Ramos (cell line): ENCODE data around the gene PTPN18.

Experiments
- in situ Hi-C: fragments of 300-500 bp; cut with MboI; formaldehyde crosslinking; loops from one replicate; pipeline ENCODE4 v1.14.3; 2022; ENCODE audit warnings: low sequenced_read_pairs; ENCODE audit not compliant: unreplicated experiment

The PTPN18 gene

GRCh38 chr2:130358420-130359350 lies 2.8 kb downstream of the PTPN18 start:
- in situ Hi-C loops: no loop called here

DNA sequence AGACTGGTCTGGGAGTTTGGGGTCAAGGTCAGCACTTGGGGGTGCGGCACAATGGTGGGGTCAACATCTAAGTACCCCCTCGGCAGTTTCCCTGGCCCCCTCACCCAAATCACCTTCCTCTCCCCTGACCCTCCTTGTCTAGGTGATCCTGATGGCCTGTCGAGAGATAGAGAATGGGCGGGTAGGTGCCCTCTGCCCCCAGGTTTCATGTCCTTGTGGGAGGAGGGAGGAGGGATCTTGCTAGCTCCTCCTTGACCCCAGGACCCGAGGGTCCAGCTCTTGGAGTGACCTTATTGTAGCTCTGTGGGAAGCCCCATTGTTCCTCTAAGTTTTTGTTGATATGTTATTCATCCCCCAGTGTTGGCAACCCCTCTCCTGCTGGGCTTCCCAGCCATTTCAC lies 3.6 kb downstream of the PTPN18 start:
- in situ Hi-C loops: no loop called here

GRCh38 chr2:130363479-130363878 lies 7.6 kb downstream of the PTPN18 start:
- in situ Hi-C loops: no loop called here

- in situ Hi-C loops: no loop called here
Measured at GRCh38 chr2:130365075-130365474, 9.2 kb downstream of the PTPN18 start.

- in situ Hi-C loops: no loop called here
Measured at GRCh38 chr2:130365963-130366362, 10.1 kb downstream of the PTPN18 start.

- in situ Hi-C loops: no loop called here
Measured at GRCh38 chr2:130366720-130367119, 10.9 kb downstream of the PTPN18 start.

GRCh38 chr2:130368786-130369185 lies 12.9 kb downstream of the PTPN18 start:
- in situ Hi-C loops: no loop called here

GRCh38 chr2:130369311-130369964 lies 13.6 kb downstream of the PTPN18 start:
- in situ Hi-C loops: no loop called here

DNA sequence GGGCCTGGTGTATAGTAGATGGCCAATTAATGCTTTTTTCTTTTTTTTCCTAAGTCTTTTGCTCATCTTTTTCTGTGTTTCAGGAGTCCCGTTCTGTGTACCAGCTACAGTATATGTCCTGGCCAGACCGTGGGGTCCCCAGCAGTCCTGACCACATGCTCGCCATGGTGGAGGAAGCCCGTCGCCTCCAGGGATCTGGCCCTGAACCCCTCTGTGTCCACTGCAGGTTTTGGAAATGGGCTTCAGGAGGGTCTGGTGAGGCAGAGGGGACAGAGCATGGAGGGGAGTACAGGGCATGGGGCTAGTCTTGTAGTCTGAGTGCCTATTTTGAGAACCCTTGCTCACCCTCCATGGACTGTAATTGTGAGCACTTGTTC lies 14.1 kb downstream of the PTPN18 start:
- in situ Hi-C loops: no loop called here

GRCh38 chr2:130370490-130370889 lies 14.6 kb downstream of the PTPN18 start:
- in situ Hi-C loops: no loop called here

DNA sequence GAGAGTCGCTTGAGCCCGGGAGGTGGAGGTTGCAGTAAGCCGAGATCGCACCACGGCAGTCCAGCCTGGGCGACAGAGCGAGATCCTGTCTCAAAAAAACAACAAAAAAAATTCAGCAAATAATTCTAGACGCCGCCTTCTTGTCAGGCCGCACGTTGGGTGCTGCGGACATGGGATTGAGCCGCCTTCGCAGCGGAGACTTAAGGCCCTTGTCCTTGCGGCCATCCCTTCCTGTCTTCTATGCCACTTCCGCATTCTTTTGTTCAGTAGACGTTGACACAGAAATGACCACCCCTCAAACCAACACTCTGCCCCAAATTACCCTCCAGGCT lies 15.8 kb downstream of the PTPN18 start:
- in situ Hi-C loops: no loop called here

- in situ Hi-C loops: no loop called here
Measured at GRCh38 chr2:130372055-130372832, 16.4 kb downstream of the PTPN18 start.

DNA sequence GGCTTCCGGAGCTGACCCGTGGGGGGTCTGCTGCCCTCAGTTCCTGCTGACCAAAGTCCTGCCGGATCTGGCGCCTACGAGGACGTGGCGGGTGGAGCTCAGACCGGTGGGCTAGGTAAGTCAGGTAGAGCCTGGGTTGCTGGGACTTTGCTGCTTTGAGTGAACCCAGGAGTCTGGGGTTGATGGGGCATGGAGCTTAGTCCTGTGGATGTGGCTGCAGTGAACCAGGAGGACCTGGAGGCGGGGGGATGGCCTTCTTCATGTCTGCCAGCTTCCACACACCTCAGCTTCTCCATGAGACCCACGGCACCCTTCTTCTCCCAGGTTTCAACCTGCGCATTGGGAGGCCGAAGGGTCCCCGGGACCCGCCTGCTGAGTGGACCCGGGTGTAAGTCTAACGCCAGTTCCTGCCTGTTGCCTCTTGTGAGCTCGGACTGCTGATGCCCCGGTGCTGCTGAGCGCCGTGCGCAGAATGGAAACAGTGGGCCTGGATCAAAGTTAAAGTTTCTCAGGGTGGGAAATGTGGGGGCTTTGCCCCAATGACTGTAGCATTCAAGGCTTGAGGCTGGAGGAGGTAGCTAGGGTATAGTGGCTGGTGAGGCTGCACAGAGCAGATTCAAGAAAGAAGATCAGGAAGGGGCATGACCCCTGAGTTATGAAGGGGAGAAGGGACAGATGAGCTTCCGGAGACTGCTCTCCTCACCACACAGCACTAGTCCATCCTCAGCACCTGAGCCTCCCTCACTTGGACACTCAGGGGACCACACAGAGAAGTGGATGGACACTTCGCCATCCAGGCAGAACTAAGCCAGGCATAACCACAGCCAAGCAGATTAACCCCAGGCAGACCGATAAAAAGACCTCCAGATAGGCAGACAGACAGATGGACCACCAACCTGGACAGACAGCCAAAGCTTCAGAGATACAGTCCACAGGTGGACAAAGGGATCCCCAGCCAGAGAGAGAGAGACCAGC lies 17.3 kb downstream of the PTPN18 start:
- in situ Hi-C loops: no loop called here

DNA sequence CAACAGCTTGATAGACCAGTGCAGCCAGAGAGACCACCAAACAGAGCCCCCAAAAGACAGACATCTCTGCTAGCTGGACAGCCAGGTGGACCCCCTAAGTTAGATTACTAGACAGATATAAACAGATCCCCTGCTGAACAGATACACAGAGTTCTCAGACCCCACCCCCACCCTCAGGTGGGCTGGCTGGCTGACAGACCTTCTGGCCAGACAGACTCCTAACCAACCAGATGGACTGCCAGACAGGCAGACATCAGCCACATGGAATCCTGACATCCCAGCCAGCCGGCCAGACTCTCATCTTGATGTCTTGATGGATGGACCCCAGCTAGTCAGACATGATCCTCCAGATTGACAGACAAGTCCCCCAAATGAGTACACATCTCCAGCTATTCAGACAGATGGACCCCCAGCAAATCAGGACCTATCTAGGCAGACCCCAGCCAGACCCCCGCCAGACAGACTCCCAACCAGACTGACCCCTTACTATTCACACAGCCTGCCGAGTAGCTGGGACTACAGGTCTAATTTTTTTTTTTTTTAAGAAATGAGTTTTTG lies 18.0 kb downstream of the PTPN18 start:
- in situ Hi-C loops: no loop called here

- in situ Hi-C loops: no loop called here
Measured at GRCh38 chr2:130374587-130375290, 18.9 kb downstream of the PTPN18 start.

GRCh38 chr2:130375291-130376266 lies 19.7 kb downstream of the PTPN18 start:
- in situ Hi-C loops: no loop called here

DNA sequence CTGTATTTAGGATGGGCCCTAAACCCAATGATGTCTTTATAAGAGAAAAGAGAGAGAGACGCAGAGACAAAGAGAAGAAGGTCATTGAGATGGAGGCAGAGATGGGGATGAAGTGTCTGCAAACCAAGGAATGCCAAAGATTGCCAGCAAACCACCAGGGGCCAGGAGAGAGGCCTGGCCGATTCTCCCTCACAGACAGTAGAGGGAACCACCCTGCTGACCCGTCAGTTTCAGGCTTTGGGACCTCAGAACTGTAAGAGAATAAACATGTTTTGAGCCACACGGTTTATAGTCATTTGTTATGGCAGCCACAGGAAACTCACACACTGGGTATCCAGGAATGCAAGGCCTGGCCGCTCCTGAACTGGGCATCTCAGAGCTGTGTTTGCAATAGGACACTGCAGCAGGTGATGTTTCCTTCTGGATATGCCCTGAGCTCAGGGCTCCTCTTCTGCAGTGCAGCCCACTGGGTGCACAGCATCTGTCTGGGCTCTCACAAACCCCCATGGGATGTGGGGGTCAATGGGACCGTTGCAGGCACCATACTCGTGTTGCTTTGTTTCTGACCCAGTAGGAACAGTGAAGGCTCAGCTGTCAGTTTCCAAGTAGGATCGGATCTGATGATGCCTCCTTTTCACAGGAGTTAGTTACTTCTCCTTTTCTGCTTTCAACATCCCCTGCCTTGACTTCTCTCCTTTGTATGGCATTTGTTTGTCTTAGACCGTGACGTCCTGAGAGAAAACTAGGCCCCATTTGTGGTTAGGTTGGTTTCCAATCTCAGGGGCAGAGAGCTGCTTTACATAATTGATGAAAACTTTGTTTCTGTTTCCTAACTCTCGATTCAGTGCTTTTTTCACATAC lies 20.8 kb downstream of the PTPN18 start:
- in situ Hi-C loops: no loop called here
